NK-92 treated with Interleukin-12 subunit alpha and Interleukin-12 subunit beta, amount 100 ng/mL, for 24 hours (cell line): Measurements from ENCODE around the gene ATP2A2.
A peak's percentile ranks its signal among the peaks of the same experiment; 100 is the strongest.
"Not testable (repeated sequence)": the region's sequence is repeated elsewhere in the genome, so short reads cannot be mapped to it uniquely, and the experiment has no call there.

ENCODE experiments used
- DNase-seq: peaks from one replicate; lab custom pipeline; 2025; lab: John Stamatoyannopoulos, UW

The ATP2A2 gene

GRCh38 chr12:110280779-110281548, at the start of gene ATP2A2:
ATP2A2 (plus strand) TSS chr12:110281247; CDS start chr12:110281790, 543 bp downstream.
- DNase-seq = peak; percentile 79

- DNase-seq = no peak
Measured at GRCh38 chr12:110233212-110233903, 47.7 kb upstream of the ATP2A2 start.

GRCh38 chr12:110234331-110234751, 46.7 kb upstream of the ATP2A2 start:
- DNase-seq = no peak

GRCh38 chr12:110234755-110235154, 46.3 kb upstream of the ATP2A2 start:
- DNase-seq = no peak

GRCh38 chr12:110235383-110235782, 45.7 kb upstream of the ATP2A2 start:
- no peak for DNase-seq

GRCh38 chr12:110243227-110243626, 37.8 kb upstream of the ATP2A2 start:
- no peak for DNase-seq

GRCh38 chr12:110244372-110244771, 36.7 kb upstream of the ATP2A2 start:
- DNase-seq = no peak

GRCh38 chr12:110244829-110245228, 36.2 kb upstream of the ATP2A2 start:
- no peak for DNase-seq

- peak; percentile 11 for DNase-seq
Measured at GRCh38 chr12:110245369-110245772, 35.7 kb upstream of the ATP2A2 start.

GRCh38 chr12:110246636-110247339, 34.3 kb upstream of the ATP2A2 start:
- DNase-seq = no peak

- no peak for DNase-seq
Measured at GRCh38 chr12:110247340-110248095, 33.5 kb upstream of the ATP2A2 start.

- DNase-seq = no peak
Measured at GRCh38 chr12:110248096-110248447, 33.0 kb upstream of the ATP2A2 start.

- DNase-seq = no peak
Measured at GRCh38 chr12:110249105-110249504, 31.9 kb upstream of the ATP2A2 start.

GRCh38 chr12:110249716-110250225, 31.3 kb upstream of the ATP2A2 start:
- no peak for DNase-seq

GRCh38 chr12:110251381-110251780, 29.7 kb upstream of the ATP2A2 start:
- no peak for DNase-seq

GRCh38 chr12:110252716-110253115, 28.3 kb upstream of the ATP2A2 start:
- DNase-seq = no peak

GRCh38 chr12:110253176-110253575, 27.9 kb upstream of the ATP2A2 start:
- no peak for DNase-seq

GRCh38 chr12:110254971-110255540, 26.0 kb upstream of the ATP2A2 start:
- no peak for DNase-seq

GRCh38 chr12:110255890-110256456, 25.1 kb upstream of the ATP2A2 start:
- not testable (repeated sequence) for DNase-seq

- no peak for DNase-seq
Measured at GRCh38 chr12:110256780-110257431, 24.1 kb upstream of the ATP2A2 start.

GRCh38 chr12:110258466-110258865, 22.6 kb upstream of the ATP2A2 start:
- no peak for DNase-seq
